Measurements from ENCODE around the gene NPNT.
A peak's percentile ranks its signal among the peaks of the same experiment; 100 is the strongest.

Gene NPNT

GRCh38 chr4:105923497-105924238 lies 28.4 kb downstream of the NPNT start:
- peak overlapping the region; percentile 34; the same call in 1 of the 2 replicates for H3K27ac ChIP-seq
- TF ChIP-seq CTCF (conservative IDR thresholded peaks at IDR 0.05): no peak

- no peak for TF ChIP-seq CTCF (conservative IDR thresholded peaks at IDR 0.05)
These were observed 29.1 kb downstream of the NPNT start for GRCh38 chr4:105924341-105924740.

GRCh38 chr4:105930698-105931097 lies 35.4 kb downstream of the NPNT start:
- no peak overlapping the region for H3K27ac ChIP-seq
- TF ChIP-seq CTCF (conservative IDR thresholded peaks at IDR 0.05): no peak

More at GRCh38 chr4:105924341-105924740, 29.1 kb downstream of the NPNT start:
- peak overlapping the region; percentile 34; the same call in 1 of the 2 replicates for H3K27ac ChIP-seq

- H3K27ac ChIP-seq: no peak overlapping the region
- no peak for TF ChIP-seq CTCF (conservative IDR thresholded peaks at IDR 0.05)
These were observed 37.8 kb downstream of the NPNT start for GRCh38 chr4:105933083-105933482.

GRCh38 chr4:105934386-105934785 lies 39.1 kb downstream of the NPNT start:
- TF ChIP-seq CTCF (conservative IDR thresholded peaks at IDR 0.05): no peak

GRCh38 chr4:105936901-105937300 lies 41.6 kb downstream of the NPNT start:
- no peak for TF ChIP-seq CTCF (conservative IDR thresholded peaks at IDR 0.05)
- H3K27ac ChIP-seq: no peak overlapping the region

More at GRCh38 chr4:105934386-105934785, 39.1 kb downstream of the NPNT start:
- H3K27ac ChIP-seq: no peak overlapping the region

GRCh38 chr4:105937759-105938158 lies 42.5 kb downstream of the NPNT start:
- TF ChIP-seq CTCF (conservative IDR thresholded peaks at IDR 0.05): no peak
- no peak overlapping the region for H3K27ac ChIP-seq

Measured in VCaP (cell line).